ENCODE results near the gene GPX2.

Gene GPX2

DNA sequence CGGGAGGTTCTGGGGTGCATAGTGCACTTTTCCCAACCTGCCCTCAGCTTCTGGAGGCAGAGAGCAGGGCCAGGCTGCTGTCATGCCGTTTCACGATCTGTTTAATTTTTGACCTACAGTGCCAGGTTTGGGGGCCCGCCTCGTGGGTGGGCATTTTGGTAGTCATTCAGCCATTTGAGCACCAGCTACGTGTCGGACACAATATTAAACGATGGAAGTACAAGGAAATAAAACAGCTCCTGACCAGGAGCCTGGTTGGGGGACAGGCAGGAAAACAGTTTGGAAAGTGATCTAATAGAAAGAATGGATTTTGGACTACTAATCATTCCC, 44.9 kb upstream of the GPX2 start:
- Histone ChIP-seq H3K9ac (ENCODE audit: low read depth, low read length, poor library complexity, severe bottlenecking) (peak overlapping the region; percentile 87), H3K4me2 (ENCODE audit: low read depth, low read length, poor library complexity, severe bottlenecking) (peak overlapping the region; percentile 86), H3K4me3 (ENCODE audit: low read length, poor library complexity, severe bottlenecking) (peak overlapping the region; percentile 80), H3K27me3 (ENCODE audit: insufficient read depth, low read length, poor library complexity, severe bottlenecking) (no peaks in the 10 kb centered on the region), H3K9me2 (replicated peaks; ENCODE audit: low read depth, low read length) (no peaks in the 10 kb centered on the region), H3K4me1 (ENCODE audit: insufficient read depth, low read length, poor library complexity, severe bottlenecking) (peaks cover 53% of the 10 kb centered on the region), H3K79me2 (ENCODE audit: insufficient read depth, low read length) (peaks cover 50% of the 10 kb centered on the region), H3K9me3 (ENCODE audit: insufficient read depth, low read depth, low read length) (no peaks in the 10 kb centered on the region), H4K20me1 (ENCODE audit: insufficient read depth, low read length, poor library complexity, severe bottlenecking) (no peaks in the 10 kb centered on the region), H3F3A (ENCODE audit: low read depth) (peaks cover 5% of the 10 kb centered on the region; the same call in 1 of the 2 replicates), H2AFZ (ENCODE audit: low read length) (peak overlapping the region; percentile 64), H3K36me3 (ENCODE audit: insufficient read depth, low read length) (no peaks in the 10 kb centered on the region)
- no peak for TF ChIP-seq EZH2phosphoT487 (IDR thresholded peaks at IDR 0.05; ENCODE audit: borderline replicate concordance)
- TF ChIP-seq, protein P1, sequence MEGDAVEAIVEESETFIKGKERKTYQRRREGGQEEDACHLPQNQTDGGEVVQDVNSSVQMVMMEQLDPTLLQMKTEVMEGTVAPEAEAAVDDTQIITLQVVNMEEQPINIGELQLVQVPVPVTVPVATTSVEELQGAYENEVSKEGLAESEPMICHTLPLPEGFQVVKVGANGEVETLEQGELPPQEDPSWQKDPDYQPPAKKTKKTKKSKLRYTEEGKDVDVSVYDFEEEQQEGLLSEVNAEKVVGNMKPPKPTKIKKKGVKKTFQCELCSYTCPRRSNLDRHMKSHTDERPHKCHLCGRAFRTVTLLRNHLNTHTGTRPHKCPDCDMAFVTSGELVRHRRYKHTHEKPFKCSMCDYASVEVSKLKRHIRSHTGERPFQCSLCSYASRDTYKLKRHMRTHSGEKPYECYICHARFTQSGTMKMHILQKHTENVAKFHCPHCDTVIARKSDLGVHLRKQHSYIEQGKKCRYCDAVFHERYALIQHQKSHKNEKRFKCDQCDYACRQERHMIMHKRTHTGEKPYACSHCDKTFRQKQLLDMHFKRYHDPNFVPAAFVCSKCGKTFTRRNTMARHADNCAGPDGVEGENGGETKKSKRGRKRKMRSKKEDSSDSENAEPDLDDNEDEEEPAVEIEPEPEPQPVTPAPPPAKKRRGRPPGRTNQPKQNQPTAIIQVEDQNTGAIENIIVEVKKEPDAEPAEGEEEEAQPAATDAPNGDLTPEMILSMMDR (conservative IDR thresholded peaks at IDR 0.05; ENCODE audit: low read length): no peak

DNA sequence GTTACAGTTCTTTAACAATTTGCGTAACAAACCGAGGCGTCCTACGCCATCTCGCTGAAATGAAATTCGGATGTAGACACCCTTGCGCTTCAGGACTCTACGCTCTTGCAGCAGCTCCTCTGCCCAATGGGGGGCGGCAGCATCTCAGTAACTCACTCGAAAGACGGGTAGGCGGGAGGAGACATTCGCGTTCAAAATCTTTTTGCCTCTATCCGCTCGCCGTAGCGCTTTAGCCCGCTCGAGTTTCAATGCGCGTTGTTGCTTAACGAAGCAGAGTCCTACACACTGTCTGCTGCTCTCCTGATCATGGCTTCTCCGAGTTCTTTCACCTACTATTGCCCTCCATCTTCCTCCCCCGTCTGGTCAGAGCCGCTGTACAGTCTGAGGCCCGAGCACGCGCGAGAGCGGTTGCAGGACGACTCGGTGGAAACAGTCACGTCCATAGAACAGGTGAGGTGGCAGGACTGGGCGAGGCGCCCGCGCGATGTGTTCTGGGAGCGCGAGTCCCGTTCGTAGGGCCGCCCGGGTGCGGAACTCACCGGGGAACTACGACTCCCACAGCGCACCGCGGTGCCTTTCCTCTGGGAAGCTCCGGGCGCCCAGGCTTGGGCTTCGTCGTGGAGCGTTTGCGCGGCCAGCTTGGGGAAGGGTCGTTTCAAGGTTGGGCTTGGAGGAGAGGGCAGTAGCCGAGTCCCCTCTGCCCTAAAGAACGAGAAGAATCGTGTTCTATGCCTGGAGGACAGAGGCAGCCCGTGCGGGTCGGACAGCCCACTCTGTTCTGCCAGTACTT, 44.3 kb upstream of the GPX2 start, which contains the start of gene FNTB:
FNTB (plus strand) TSS at position 248 of the 790 bp plus-strand sequence; CDS start at position 307, 59 bp downstream.
- Histone ChIP-seq H3K9me2 (replicated peaks; ENCODE audit: low read depth, low read length) (no peaks in the 10 kb centered on the region), H3K4me2 (ENCODE audit: low read depth, low read length, poor library complexity, severe bottlenecking) (peak within 1 kb of the TSS; percentile 86), H3K4me3 (ENCODE audit: low read length, poor library complexity, severe bottlenecking) (peak within 1 kb of the TSS; percentile 80), H3K9me3 (ENCODE audit: insufficient read depth, low read depth, low read length) (no peaks in the 10 kb centered on the region), H4K20me1 (ENCODE audit: insufficient read depth, low read length, poor library complexity, severe bottlenecking) (no peaks in the 10 kb centered on the region), H3K79me2 (ENCODE audit: insufficient read depth, low read length) (peaks cover 44% of the 10 kb centered on the region), H3F3A (ENCODE audit: low read depth) (peaks cover 5% of the 10 kb centered on the region; the same call in 1 of the 2 replicates), H2AFZ (ENCODE audit: low read length) (peak within 1 kb of the TSS; percentile 83), H3K27me3 (ENCODE audit: insufficient read depth, low read length, poor library complexity, severe bottlenecking) (no peaks in the 10 kb centered on the region), H3K36me3 (ENCODE audit: insufficient read depth, low read length) (no peaks in the 10 kb centered on the region), H3K4me1 (ENCODE audit: insufficient read depth, low read length, poor library complexity, severe bottlenecking) (peaks cover 47% of the 10 kb centered on the region), H3K9ac (ENCODE audit: low read depth, low read length, poor library complexity, severe bottlenecking) (peak within 1 kb of the TSS; percentile 87)
- TF ChIP-seq EZH2phosphoT487 (IDR thresholded peaks at IDR 0.05; ENCODE audit: borderline replicate concordance): no peak
- TF ChIP-seq, protein P1 (conservative IDR thresholded peaks at IDR 0.05; ENCODE audit: low read length): peak; percentile 91

DNA sequence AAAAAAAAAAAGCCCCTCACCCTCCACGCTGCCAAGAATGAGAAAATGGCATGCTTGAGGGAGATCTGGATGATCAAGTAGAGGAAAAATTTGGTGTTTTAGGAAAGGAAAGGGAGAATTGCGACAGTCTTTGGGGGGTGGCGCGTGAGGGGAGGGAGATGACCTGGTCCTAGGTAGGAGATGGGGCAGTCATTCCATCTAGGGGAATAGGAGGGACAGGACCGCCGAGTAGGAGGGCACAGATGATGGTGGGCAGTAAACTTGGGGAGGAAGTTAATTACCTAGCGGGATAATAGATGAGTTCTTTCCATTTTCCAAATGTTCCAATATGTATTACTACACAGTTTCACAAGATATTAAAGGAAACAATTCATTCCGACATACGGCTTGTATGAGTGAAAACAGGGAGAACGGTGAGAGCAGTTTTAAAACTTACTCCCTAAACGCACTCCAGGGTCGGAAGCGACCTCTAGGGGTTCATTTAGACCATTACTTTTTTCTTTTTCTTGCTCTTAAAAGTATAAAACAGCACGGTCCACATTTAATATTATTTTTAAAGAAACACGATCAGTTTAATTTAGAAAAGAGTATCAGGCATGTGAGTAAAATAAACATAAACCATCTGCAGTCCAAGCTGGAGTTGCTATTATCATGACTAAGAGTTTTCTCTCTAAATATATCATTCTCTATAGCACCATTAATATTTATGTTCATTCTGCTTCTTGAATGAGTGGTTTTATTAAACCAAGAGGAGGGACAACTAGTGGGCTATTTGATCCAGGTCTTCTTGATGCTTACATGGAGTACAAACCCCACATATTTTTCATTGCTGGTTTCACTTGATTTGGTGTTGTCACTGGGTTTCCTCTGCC, 41.1 kb upstream of the GPX2 start:
- H3K4me1 ChIP-seq (ENCODE audit: insufficient read depth, low read length, poor library complexity, severe bottlenecking): peaks cover 17% of the 10 kb centered on the region
- peak overlapping the region; percentile 71; the same call in 1 of the 2 replicates for H2AFZ ChIP-seq (ENCODE audit: low read length)
- H3K27me3 ChIP-seq (ENCODE audit: insufficient read depth, low read length, poor library complexity, severe bottlenecking): no peaks in the 10 kb centered on the region
- H3K9me2 ChIP-seq (replicated peaks; ENCODE audit: low read depth, low read length): no peaks in the 10 kb centered on the region
- no peaks in the 10 kb centered on the region for H3K36me3 ChIP-seq (ENCODE audit: insufficient read depth, low read length)
- TF ChIP-seq, protein P1 (conservative IDR thresholded peaks at IDR 0.05; ENCODE audit: low read length): peak; percentile 76
- TF ChIP-seq EZH2phosphoT487 (IDR thresholded peaks at IDR 0.05; ENCODE audit: borderline replicate concordance): no peak
- peak overlapping the region; percentile 56 for H3K4me2 ChIP-seq (ENCODE audit: low read depth, low read length, poor library complexity, severe bottlenecking)
- peaks cover 17% of the 10 kb centered on the region for H3K79me2 ChIP-seq (ENCODE audit: insufficient read depth, low read length)
- peak overlapping the region; percentile 20 for H3K4me3 ChIP-seq (ENCODE audit: low read length, poor library complexity, severe bottlenecking)
- H3K9me3 ChIP-seq (ENCODE audit: insufficient read depth, low read depth, low read length): no peaks in the 10 kb centered on the region
- H3K9ac ChIP-seq (ENCODE audit: low read depth, low read length, poor library complexity, severe bottlenecking): no peak overlapping the region
- no peaks in the 10 kb centered on the region for H3F3A ChIP-seq (ENCODE audit: low read depth)
- H4K20me1 ChIP-seq (ENCODE audit: insufficient read depth, low read length, poor library complexity, severe bottlenecking): no peaks in the 10 kb centered on the region
